ENCODE results near the gene CPLANE2.
"Not testable (repeated sequence)": the region's sequence is repeated elsewhere in the genome, so short reads cannot be mapped to it uniquely, and the experiment has no call there.

Gene CPLANE2

GRCh38 chr1:16257556-16257955 is 20.6 kb upstream of the CPLANE2 start:
- H3K27ac ChIP-seq (ENCODE audit: extremely low read depth, low read depth, low read length); H3K4me3 ChIP-seq (ENCODE audit: low read depth, low read length); H3K4me1 ChIP-seq (ENCODE audit: control insufficient read depth, insufficient read depth, low read length); POLR2A ChIA-PET; H3K9me3 ChIP-seq (ENCODE audit: control insufficient read depth, insufficient read depth, low read depth, low read length): not testable (repeated sequence)
- CTCF ChIA-PET, result interaction anchor here (0.6 to 2.0 kb wide), 4 partner anchors 12 to 172 kb away, joined by 3 to 7 read pairs (median 4); no protein-coding TSS in a partner anchor
- TF ChIP-seq OSR2 (tag by site-specific recombination; IDR thresholded peaks at IDR 0.05) (0 out of 2 replicates have a peak, but pooled peaks have one; percentile 10), SCRT2 (tag by site-specific recombination; IDR thresholded peaks at IDR 0.05) (peak; percentile 32; the same call in 1 of the 2 replicates), ZNF664 (tag by site-specific recombination; IDR thresholded peaks at IDR 0.05) (0 out of 2 replicates have a peak, but pooled peaks have one; percentile 40)
- H3K36me3 ChIP-seq (ENCODE audit: control insufficient read depth in 2 of 2, insufficient read depth in 1 of 2, low read length in 2 of 2), result peaks cover 4 to 37% of the 10 kb centered on the region in 2 experiments; a peak in 2 of 3 replicates

- H3K36me3 ChIP-seq (ENCODE audit: control insufficient read depth in 2 of 2, insufficient read depth in 1 of 2, low read length in 2 of 2), result peaks cover 4 to 48% of the 10 kb centered on the region in 2 experiments; a peak in 2 of 3 replicates
- no peaks in the 10 kb centered on the region for H3K4me1 ChIP-seq (ENCODE audit: control insufficient read depth, insufficient read depth, low read length)
- TF ChIP-seq PRDM4 (tag by site-specific recombination; IDR thresholded peaks at IDR 0.05), result no peak
- TF ChIP-seq ZNF558 (tag by site-specific recombination; IDR thresholded peaks at IDR 0.05), result no peak
- no peak for TF ChIP-seq ZNF433 (tag by site-specific recombination; IDR thresholded peaks at IDR 0.05; ENCODE audit: low read depth)
- no peak for TF ChIP-seq ZNF596 (tag by site-specific recombination; IDR thresholded peaks at IDR 0.05)
- TF ChIP-seq ZNF132 (tag by site-specific recombination; IDR thresholded peaks at IDR 0.05; ENCODE audit: borderline replicate concordance), result no peak
- no peak for TF ChIP-seq ZBTB11 (tag by site-specific recombination; conservative IDR thresholded peaks at IDR 0.05; ENCODE audit: low read depth)
- no peak for TF ChIP-seq ZNF621 (tag by site-specific recombination; IDR thresholded peaks at IDR 0.05)
- TF ChIP-seq ZBTB49 (tag by site-specific recombination; IDR thresholded peaks at IDR 0.05; ENCODE audit: low read depth), result no peak
- TF ChIP-seq ZNF571 (tag by site-specific recombination; IDR thresholded peaks at IDR 0.05), result no peak
- H3K4me3 ChIP-seq (ENCODE audit: low read depth, low read length), result no peak overlapping the region
- CTCF ChIA-PET, result interaction anchor here (0.6 kb wide), 1 partner anchor 13 kb away, joined by 3 read pairs; no protein-coding TSS in a partner anchor
- no peaks in the 10 kb centered on the region for H3K9me3 ChIP-seq (ENCODE audit: control insufficient read depth, insufficient read depth, low read depth, low read length)
- POLR2A ChIA-PET, result no interaction called here
- H3K27ac ChIP-seq (ENCODE audit: extremely low read depth, low read depth, low read length), result no peak overlapping the region
Observed at GRCh38 chr1:16256478-16256877, 19.5 kb upstream of the CPLANE2 start.
